Testis (tissue), 2 donors: Measurements from ENCODE around the gene SFXN1.

Source experiments
- POLR2A ChIP-seq: fragments of 450-650 bp; IDR thresholded peaks from one replicate; pipeline ENCODE4 v1.6.1; 2017; ENCODE audit warnings: antibody characterized with exemption, mild to moderate bottlenecking, moderate library complexity
- TF ChIP-seq, protein P1 (sequence below), 3 experiments: fragments of 450-650 bp in 2 of 3; fragments of 200-600 bp in 1 of 3; sonication (generic) in 1 of 3; IDR thresholded peaks; one replicate each; pipeline ENCODE4 v1.5.1; 2016 to 2019; ENCODE audit warnings: antibody characterized with exemption in 3 of 3, mild to moderate bottlenecking in 2 of 3, moderate library complexity in 1 of 3

DNA sequence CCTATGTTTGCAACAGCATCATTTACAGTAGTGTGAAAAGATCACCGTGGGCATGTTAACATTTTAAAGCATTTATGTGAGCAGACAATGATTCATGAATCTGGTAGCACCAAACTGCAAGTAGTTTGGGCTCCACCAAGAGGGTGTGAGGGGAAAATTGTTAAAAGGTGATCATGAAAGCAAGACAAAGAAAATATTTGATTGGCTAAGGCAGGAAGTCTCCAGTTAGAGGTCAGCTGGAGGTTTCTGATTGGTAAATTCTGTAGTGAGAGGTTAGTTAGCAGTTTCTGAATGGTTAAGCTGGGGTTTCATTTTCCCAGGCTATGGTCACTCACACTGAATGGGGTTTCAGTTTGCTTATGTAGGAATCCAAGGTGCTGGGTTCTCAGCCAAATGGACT lies 20.9 kb upstream of the SFXN1 start:
- TF ChIP-seq, protein P1, sequence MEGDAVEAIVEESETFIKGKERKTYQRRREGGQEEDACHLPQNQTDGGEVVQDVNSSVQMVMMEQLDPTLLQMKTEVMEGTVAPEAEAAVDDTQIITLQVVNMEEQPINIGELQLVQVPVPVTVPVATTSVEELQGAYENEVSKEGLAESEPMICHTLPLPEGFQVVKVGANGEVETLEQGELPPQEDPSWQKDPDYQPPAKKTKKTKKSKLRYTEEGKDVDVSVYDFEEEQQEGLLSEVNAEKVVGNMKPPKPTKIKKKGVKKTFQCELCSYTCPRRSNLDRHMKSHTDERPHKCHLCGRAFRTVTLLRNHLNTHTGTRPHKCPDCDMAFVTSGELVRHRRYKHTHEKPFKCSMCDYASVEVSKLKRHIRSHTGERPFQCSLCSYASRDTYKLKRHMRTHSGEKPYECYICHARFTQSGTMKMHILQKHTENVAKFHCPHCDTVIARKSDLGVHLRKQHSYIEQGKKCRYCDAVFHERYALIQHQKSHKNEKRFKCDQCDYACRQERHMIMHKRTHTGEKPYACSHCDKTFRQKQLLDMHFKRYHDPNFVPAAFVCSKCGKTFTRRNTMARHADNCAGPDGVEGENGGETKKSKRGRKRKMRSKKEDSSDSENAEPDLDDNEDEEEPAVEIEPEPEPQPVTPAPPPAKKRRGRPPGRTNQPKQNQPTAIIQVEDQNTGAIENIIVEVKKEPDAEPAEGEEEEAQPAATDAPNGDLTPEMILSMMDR (IDR thresholded peaks at IDR 0.05), result no peak
- TF ChIP-seq POLR2A, result no peak
